ENCODE measurements around the gene PBX1. TPM values are rescaled to one million over a fixed set of nuclear protein-coding genes. Genes with fewer than 3 reads are reported as not detected.
"Not testable (repeated sequence)": the region's sequence is repeated elsewhere in the genome, so short reads cannot be mapped to it uniquely, and the experiment has no call there.

The PBX1 gene
- total and polyA plus RNA-seq, 2 donors from 2014 or later, result 14.9 to 91.5 TPM

DNA sequence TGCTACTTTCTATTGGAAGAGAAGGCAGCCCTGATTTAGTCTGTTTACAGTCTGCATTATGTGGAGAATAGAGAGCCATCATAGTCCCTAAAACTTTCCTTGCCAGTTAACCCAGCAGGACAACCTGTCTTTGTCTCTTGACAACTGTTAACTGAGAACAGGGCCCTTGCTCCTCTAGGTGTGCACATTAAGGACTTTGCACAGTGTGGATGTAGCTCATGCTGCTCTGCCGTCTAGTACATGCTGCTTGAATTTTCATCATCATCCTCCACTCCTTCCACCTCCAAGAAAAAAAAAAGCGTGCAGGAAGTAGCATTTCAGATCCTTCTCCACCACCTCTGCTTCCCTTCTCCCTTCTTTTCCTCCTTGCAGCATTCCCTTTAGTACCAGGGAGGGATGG is 91.5 kb downstream of the PBX1 start:
- H3K9ac ChIP-seq (ENCODE audit: low read length in 3 of 3), result no peak overlapping the region
- DNase-seq (no peak), FAIRE-seq (no peak)
- TF ChIP-seq, protein P1, sequence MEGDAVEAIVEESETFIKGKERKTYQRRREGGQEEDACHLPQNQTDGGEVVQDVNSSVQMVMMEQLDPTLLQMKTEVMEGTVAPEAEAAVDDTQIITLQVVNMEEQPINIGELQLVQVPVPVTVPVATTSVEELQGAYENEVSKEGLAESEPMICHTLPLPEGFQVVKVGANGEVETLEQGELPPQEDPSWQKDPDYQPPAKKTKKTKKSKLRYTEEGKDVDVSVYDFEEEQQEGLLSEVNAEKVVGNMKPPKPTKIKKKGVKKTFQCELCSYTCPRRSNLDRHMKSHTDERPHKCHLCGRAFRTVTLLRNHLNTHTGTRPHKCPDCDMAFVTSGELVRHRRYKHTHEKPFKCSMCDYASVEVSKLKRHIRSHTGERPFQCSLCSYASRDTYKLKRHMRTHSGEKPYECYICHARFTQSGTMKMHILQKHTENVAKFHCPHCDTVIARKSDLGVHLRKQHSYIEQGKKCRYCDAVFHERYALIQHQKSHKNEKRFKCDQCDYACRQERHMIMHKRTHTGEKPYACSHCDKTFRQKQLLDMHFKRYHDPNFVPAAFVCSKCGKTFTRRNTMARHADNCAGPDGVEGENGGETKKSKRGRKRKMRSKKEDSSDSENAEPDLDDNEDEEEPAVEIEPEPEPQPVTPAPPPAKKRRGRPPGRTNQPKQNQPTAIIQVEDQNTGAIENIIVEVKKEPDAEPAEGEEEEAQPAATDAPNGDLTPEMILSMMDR (IDR thresholded peaks at IDR 0.05; ENCODE audit: borderline replicate concordance, extremely low read depth, insufficient read depth), result no peak
- H3K9me3 ChIP-seq (ENCODE audit: control insufficient read depth in 2 of 3, insufficient read depth in 1 of 3, low read length in 3 of 3), result no peaks in the 10 kb centered on the region
- no peak overlapping the region for H3K4me3 ChIP-seq (ENCODE audit: low read length in 3 of 3)
- H3K4me1 ChIP-seq (ENCODE audit: control insufficient read depth in 2 of 3, insufficient read depth in 2 of 3, low read depth in 1 of 3, low read length in 3 of 3), result peaks cover 0 to 33% (median 23%) of the 10 kb centered on the region in 3 donors
- intact Hi-C loops (cut with DNase I), result no loop called here
- H3K27me3 ChIP-seq (ENCODE audit: control insufficient read depth, insufficient read depth, low read length), result no peaks in the 10 kb centered on the region
- no peaks in the 10 kb centered on the region for H3K36me3 ChIP-seq (ENCODE audit: control insufficient read depth in 2 of 3, insufficient read depth in 3 of 3, low read length in 3 of 3)
- no peak overlapping the region for H3K27ac ChIP-seq (ENCODE audit: low read depth in 2 of 2, low read length in 2 of 2)

DNA sequence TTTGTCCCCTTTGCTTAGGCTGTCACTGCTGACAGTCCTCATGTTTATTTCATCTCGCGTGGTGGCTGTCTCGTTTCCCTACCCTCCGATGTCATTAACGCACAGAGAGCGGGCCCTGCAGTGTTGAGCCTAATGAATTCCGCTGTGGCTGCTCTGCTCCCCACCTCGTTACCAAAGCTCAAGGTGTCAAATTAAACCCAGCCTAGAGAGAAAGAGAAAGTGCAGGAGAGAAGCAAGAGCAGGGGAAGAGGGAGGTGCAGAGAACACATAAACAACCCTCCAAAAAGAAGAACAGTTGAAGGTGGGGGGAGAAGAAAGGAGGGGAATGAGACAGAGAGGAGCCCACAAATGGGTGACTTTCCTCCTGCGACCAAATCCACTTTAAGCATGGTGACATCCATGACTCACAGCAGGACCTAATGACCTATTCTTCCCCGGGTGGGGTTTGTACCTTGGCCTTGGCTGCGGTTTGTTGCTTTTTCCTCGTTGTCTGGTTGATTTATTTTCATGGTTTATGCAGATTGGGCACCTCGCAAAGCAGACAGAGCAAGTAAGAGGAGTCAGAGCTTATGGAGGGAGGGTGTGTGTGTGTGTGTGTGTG is 92.5 kb downstream of the PBX1 start:
- H3K27ac ChIP-seq (ENCODE audit: low read depth in 2 of 2, low read length in 2 of 2), result peak overlapping the region; percentile 26 to 56
- peak; percentile 70 for FAIRE-seq
- H3K9ac ChIP-seq (ENCODE audit: low read length in 3 of 3), result no peak overlapping the region

DNA sequence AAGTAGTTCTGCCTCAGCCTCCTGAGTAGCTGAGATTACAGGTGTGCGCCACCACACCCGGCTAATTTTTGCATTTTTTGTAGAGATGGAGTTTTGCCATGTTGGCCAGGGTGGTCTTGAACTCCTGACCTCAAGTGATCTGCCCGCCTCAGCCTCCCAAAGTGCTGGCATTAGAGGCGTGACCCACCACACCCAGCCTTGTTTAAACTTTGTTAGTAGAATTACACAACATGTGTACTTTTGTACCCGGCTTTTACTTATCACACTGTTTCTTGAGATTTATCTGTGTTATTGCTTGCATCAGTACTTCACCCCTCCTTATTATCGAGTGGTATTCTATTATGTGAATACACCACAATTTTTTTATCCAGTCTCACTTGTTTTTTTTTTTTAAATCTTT is 94.0 kb downstream of the PBX1 start:
- H3K4me1 ChIP-seq (ENCODE audit: control insufficient read depth in 2 of 3, insufficient read depth in 2 of 3, low read depth in 1 of 3, low read length in 3 of 3), result peaks cover 0 to 33% (median 19%) of the 10 kb centered on the region in 3 donors
- H3K9ac ChIP-seq (ENCODE audit: low read length in 3 of 3); H3K27ac ChIP-seq (ENCODE audit: low read depth in 2 of 2, low read length in 2 of 2); H3K36me3 ChIP-seq (ENCODE audit: control insufficient read depth in 2 of 3, insufficient read depth in 3 of 3, low read length in 3 of 3); DNase-seq; intact Hi-C loops (cut with DNase I); H3K27me3 ChIP-seq (ENCODE audit: control insufficient read depth, insufficient read depth, low read length); H3K4me3 ChIP-seq (ENCODE audit: low read length in 3 of 3); H3K9me3 ChIP-seq (ENCODE audit: control insufficient read depth in 2 of 3, insufficient read depth in 1 of 3, low read length in 3 of 3); FAIRE-seq: not testable (repeated sequence)

More for the DNA sequence above, 92.5 kb downstream of the PBX1 start:
- H3K9me3 ChIP-seq (ENCODE audit: control insufficient read depth in 2 of 3, insufficient read depth in 1 of 3, low read length in 3 of 3), result no peaks in the 10 kb centered on the region
- peak in 4 of 5 donors; percentile 60 to 82 (median 69) for DNase-seq
- no peaks in the 10 kb centered on the region for H3K27me3 ChIP-seq (ENCODE audit: control insufficient read depth, insufficient read depth, low read length)
- H3K36me3 ChIP-seq (ENCODE audit: control insufficient read depth in 2 of 3, insufficient read depth in 3 of 3, low read length in 3 of 3), result no peaks in the 10 kb centered on the region
- TF ChIP-seq, protein P1 (IDR thresholded peaks at IDR 0.05; ENCODE audit: borderline replicate concordance, extremely low read depth, insufficient read depth), result no peak
- peaks cover 0 to 33% (median 23%) of the 10 kb centered on the region in 3 donors for H3K4me1 ChIP-seq (ENCODE audit: control insufficient read depth in 2 of 3, insufficient read depth in 2 of 3, low read depth in 1 of 3, low read length in 3 of 3)
- intact Hi-C loops (cut with DNase I), result no loop called here
- H3K4me3 ChIP-seq (ENCODE audit: low read length in 3 of 3), result peak overlapping the region in 2 of 3 donors; percentile 24 to 40

DNA sequence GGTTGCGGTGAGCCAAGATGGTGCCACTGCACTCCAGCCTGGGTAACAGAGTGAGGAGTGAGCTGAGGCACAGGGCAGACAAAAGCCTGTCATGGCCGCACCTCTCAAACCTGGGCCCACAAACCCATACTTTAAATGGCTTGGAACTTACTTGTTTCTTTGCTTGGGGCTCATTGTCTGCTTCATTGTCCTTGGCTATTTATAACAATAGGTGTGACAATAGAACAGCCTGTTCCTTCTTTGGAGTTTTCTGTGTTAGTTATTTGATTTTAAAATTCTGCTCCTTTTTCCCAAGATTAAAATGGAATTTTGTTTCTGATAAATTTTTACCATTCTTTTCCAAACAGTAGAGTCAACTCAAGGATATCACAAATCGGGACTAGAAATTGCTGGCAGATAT is 94.7 kb downstream of the PBX1 start:
- FAIRE-seq (no peak), DNase-seq (no peak)
- TF ChIP-seq, protein P1 (IDR thresholded peaks at IDR 0.05; ENCODE audit: borderline replicate concordance, extremely low read depth, insufficient read depth), result no peak
- no peaks in the 10 kb centered on the region for H3K36me3 ChIP-seq (ENCODE audit: control insufficient read depth in 2 of 3, insufficient read depth in 3 of 3, low read length in 3 of 3)
- no peaks in the 10 kb centered on the region for H3K27me3 ChIP-seq (ENCODE audit: control insufficient read depth, insufficient read depth, low read length)
- no peak overlapping the region for H3K4me3 ChIP-seq (ENCODE audit: low read length in 3 of 3)
- H3K9me3 ChIP-seq (ENCODE audit: control insufficient read depth in 2 of 3, insufficient read depth in 1 of 3, low read length in 3 of 3), result no peaks in the 10 kb centered on the region
- peaks cover 0 to 30% (median 13%) of the 10 kb centered on the region in 3 donors for H3K4me1 ChIP-seq (ENCODE audit: control insufficient read depth in 2 of 3, insufficient read depth in 2 of 3, low read depth in 1 of 3, low read length in 3 of 3)
- intact Hi-C loops (cut with DNase I), result no loop called here
- H3K9ac ChIP-seq (ENCODE audit: low read length in 3 of 3), result no peak overlapping the region
- no peak overlapping the region for H3K27ac ChIP-seq (ENCODE audit: low read depth in 2 of 2, low read length in 2 of 2)

Measured in kidney (tissue), 14 donors.